ENCODE measurements around the gene CYP46A1.
"Not testable (repeated sequence)": the region's sequence is repeated elsewhere in the genome, so short reads cannot be mapped to it uniquely, and the experiment has no call there.

The CYP46A1 gene

GRCh38 chr14:99683619-99684409, at the start of gene CYP46A1:
Gene CYP46A1 (plus strand): TSS chr14:99684298. CDS start chr14:99684418, 120 bp downstream.
- peak within 1 kb of the TSS; percentile 83 for H3K4me3 ChIP-seq (ENCODE audit: low read length)
- no peak for TF ChIP-seq CTCF (IDR thresholded peaks at IDR 0.05; ENCODE audit: insufficient read depth, low read depth, low read length, missing control alignments)
- DNase-seq (ENCODE audit: low read depth): peak; percentile 100

DNA sequence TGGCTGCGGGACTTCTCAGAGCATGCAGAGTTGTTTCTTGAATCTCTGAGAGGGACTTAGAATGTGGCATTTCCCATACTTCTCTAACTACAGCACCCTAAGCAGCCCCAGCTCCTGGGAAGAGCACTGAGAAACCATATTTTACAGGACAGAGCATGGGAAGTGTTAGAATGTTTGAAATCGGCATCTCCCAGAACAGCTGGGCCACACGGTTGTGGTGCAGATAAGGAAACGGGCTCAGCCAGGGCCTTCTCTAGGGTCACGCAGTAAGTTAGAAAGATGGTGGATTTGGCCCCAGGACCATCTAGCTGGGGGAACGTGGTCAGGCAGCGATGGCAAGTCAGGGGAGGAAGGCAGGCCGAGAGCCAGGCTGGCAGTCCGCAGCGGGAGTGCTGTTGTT, 49.7 kb upstream of the CYP46A1 start:
- no peak for DNase-seq (ENCODE audit: low read depth)
- no peak for TF ChIP-seq CTCF (IDR thresholded peaks at IDR 0.05; ENCODE audit: insufficient read depth, low read depth, low read length, missing control alignments)
- H3K4me3 ChIP-seq (ENCODE audit: low read length): no peak overlapping the region

- no peak for DNase-seq (ENCODE audit: low read depth)
- no peak overlapping the region for H3K4me3 ChIP-seq (ENCODE audit: low read length)
- no peak for TF ChIP-seq CTCF (IDR thresholded peaks at IDR 0.05; ENCODE audit: insufficient read depth, low read depth, low read length, missing control alignments)
These were observed 49.0 kb upstream of the CYP46A1 start for GRCh38 chr14:99635116-99635515.

GRCh38 chr14:99636487-99636886, 47.6 kb upstream of the CYP46A1 start:
- no peak for DNase-seq (ENCODE audit: low read depth)
- no peak overlapping the region for H3K4me3 ChIP-seq (ENCODE audit: low read length)
- no peak for TF ChIP-seq CTCF (IDR thresholded peaks at IDR 0.05; ENCODE audit: insufficient read depth, low read depth, low read length, missing control alignments)

GRCh38 chr14:99637624-99638023, 46.5 kb upstream of the CYP46A1 start:
- DNase-seq (ENCODE audit: low read depth): no peak
- H3K4me3 ChIP-seq (ENCODE audit: low read length): no peak overlapping the region
- TF ChIP-seq CTCF (IDR thresholded peaks at IDR 0.05; ENCODE audit: insufficient read depth, low read depth, low read length, missing control alignments): no peak

- H3K4me3 ChIP-seq (ENCODE audit: low read length); DNase-seq (ENCODE audit: low read depth): not testable (repeated sequence)
These were observed 41.3 kb upstream of the CYP46A1 start for GRCh38 chr14:99642771-99643170.

DNA sequence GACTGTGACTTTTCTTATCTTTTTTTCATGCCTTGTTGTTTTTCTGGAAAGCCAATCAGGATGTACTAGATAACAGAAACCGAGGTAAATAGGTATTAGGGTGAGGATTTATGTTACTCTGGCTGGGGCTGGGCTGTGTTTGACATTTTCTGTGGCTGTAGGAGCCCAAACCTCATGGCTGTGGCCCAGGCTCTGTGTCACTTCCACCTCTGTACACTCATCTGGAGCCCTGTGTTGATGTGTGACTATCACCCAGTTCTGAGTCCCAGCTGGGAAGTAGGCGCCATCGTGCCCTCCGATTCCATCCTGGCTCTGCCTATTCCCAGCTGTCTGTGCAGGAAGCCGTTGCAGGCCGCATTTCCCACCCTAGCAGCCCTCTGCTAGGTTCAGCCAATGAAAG, 40.8 kb upstream of the CYP46A1 start:
- DNase-seq (ENCODE audit: low read depth): no peak
- TF ChIP-seq CTCF (IDR thresholded peaks at IDR 0.05; ENCODE audit: insufficient read depth, low read depth, low read length, missing control alignments): no peak

More for the DNA sequence above, 40.8 kb upstream of the CYP46A1 start:
- H3K4me3 ChIP-seq (ENCODE audit: low read length): no peak overlapping the region
